NCI-H345 treated with DMSO at 0.1 percent for 48 hours (cell line): ENCODE measurements around the gene ABCB1.

ENCODE experiments used
- DNase-seq: peaks from one replicate; lab custom pipeline; 2025; ENCODE audit not compliant: unreplicated experiment; lab: John Stamatoyannopoulos, UW

ABCB1 gene

GRCh38 chr7:87517136-87517815, 83.4 kb downstream of the ABCB1 start:
- no peak for DNase-seq

- no peak for DNase-seq
These were observed 86.8 kb downstream of the ABCB1 start for GRCh38 chr7:87513735-87514335.

- no peak for DNase-seq
These were observed 87.8 kb downstream of the ABCB1 start for GRCh38 chr7:87512906-87513305.

GRCh38 chr7:87511510-87511909, 89.2 kb downstream of the ABCB1 start:
- no peak for DNase-seq

- DNase-seq: no peak
These were observed 90.2 kb downstream of the ABCB1 start for GRCh38 chr7:87510411-87510875.

- DNase-seq: no peak
These were observed 93.2 kb downstream of the ABCB1 start for GRCh38 chr7:87507446-87507845.

GRCh38 chr7:87506246-87507180, 94.2 kb downstream of the ABCB1 start:
- no peak for DNase-seq

- no peak for DNase-seq
These were observed 95.0 kb downstream of the ABCB1 start for GRCh38 chr7:87505557-87506245.

GRCh38 chr7:87505122-87505521, 95.6 kb downstream of the ABCB1 start:
- no peak for DNase-seq

GRCh38 chr7:87499494-87499893, 101.2 kb downstream of the ABCB1 start:
- DNase-seq: no peak

GRCh38 chr7:87498893-87499292, 101.8 kb downstream of the ABCB1 start:
- DNase-seq: no peak

- no peak for DNase-seq
These were observed 103.2 kb downstream of the ABCB1 start for GRCh38 chr7:87497482-87497881.

- no peak for DNase-seq
These were observed 105.3 kb downstream of the ABCB1 start for GRCh38 chr7:87495366-87495765.

- DNase-seq: no peak
These were observed 106.2 kb downstream of the ABCB1 start for GRCh38 chr7:87494454-87494853.

- no peak for DNase-seq
These were observed 117.6 kb downstream of the ABCB1 start for GRCh38 chr7:87483131-87483530.

- no peak for DNase-seq
These were observed 118.6 kb downstream of the ABCB1 start for GRCh38 chr7:87482115-87482514.

GRCh38 chr7:87480386-87480785, 120.3 kb downstream of the ABCB1 start:
- no peak for DNase-seq

- no peak for DNase-seq
These were observed 120.7 kb downstream of the ABCB1 start for GRCh38 chr7:87479951-87480350.

- no peak for DNase-seq
These were observed 124.5 kb downstream of the ABCB1 start for GRCh38 chr7:87476179-87476557.

GRCh38 chr7:87475359-87476178, 125.1 kb downstream of the ABCB1 start, which contains the start of gene ABCB4:
TSS of gene ABCB4 (minus strand) at chr7:87475680. CDS start at chr7:87475465, 215 bp downstream.
- no peak for DNase-seq
